ENCODE measurements around the gene ARHGEF12.

- TF ChIP-seq EP300 (IDR thresholded peaks at IDR 0.05) (no peak), POLR2AphosphoS5 (IDR thresholded peaks at IDR 0.05) (peak; percentile 26), POLR2A (IDR thresholded peaks at IDR 0.05) (no peak), CTCF (IDR thresholded peaks at IDR 0.05) (no peak)
These were observed 4.8 kb upstream of the ARHGEF12 start for GRCh38 chr11:120331301-120331996.
